ENCODE results near the gene SLC25A24. TPM values are rescaled to one million over a fixed set of nuclear protein-coding genes. Genes with fewer than 3 reads are reported as not detected.
"Not testable (repeated sequence)": the region's sequence is repeated elsewhere in the genome, so short reads cannot be mapped to it uniquely, and the experiment has no call there.

Gene SLC25A24
- total RNA-seq, 4 donors from 2014 or later = 30.5 to 108 (median 62.2) TPM

GRCh38 chr1:108214641-108215465 lies 14.7 kb upstream of the SLC25A24 start:
- H3K4me3 ChIP-seq, H3K36me3 ChIP-seq, H3K4me1 ChIP-seq, H3K27ac ChIP-seq, DNase-seq, H3K9me3 ChIP-seq, H3K27me3 ChIP-seq: not testable (repeated sequence)
- peak in 4 of 6 experiments; percentile 51 to 66 (median 57) for TF ChIP-seq CTCF (IDR thresholded peaks at IDR 0.05)

- no peak overlapping the region for H3K4me3 ChIP-seq
- H3K9me3 ChIP-seq = no peaks in the 10 kb centered on the region
- H3K27ac ChIP-seq = no peak overlapping the region
- H3K27me3 ChIP-seq = no peaks in the 10 kb centered on the region
- no peak for TF ChIP-seq POLR2A (IDR thresholded peaks at IDR 0.05)
- no peak for TF ChIP-seq CTCF (IDR thresholded peaks at IDR 0.05)
- no peak for DNase-seq
- no peaks in the 10 kb centered on the region for H3K36me3 ChIP-seq
- H3K4me1 ChIP-seq = no peaks in the 10 kb centered on the region
These were observed 10.9 kb upstream of the SLC25A24 start for GRCh38 chr1:108211014-108211413.

- TF ChIP-seq CTCF (IDR thresholded peaks at IDR 0.05) (no peak), POLR2A (IDR thresholded peaks at IDR 0.05) (no peak)
- Histone ChIP-seq H3K27ac (no peak overlapping the region), H3K27me3 (no peaks in the 10 kb centered on the region), H3K36me3 (no peaks in the 10 kb centered on the region), H3K4me1 (no peaks in the 10 kb centered on the region), H3K4me3 (no peak overlapping the region), H3K9me3 (no peaks in the 10 kb centered on the region)
- no peak for DNase-seq
These were observed 9.4 kb upstream of the SLC25A24 start for GRCh38 chr1:108209456-108210108.

- Histone ChIP-seq H3K4me1 (no peaks in the 10 kb centered on the region), H3K36me3 (no peaks in the 10 kb centered on the region), H3K27ac (no peak overlapping the region), H3K4me3 (no peak overlapping the region), H3K9me3 (no peaks in the 10 kb centered on the region), H3K27me3 (no peaks in the 10 kb centered on the region)
- no peak for DNase-seq
- TF ChIP-seq POLR2A (IDR thresholded peaks at IDR 0.05) = no peak
These were observed 8.7 kb upstream of the SLC25A24 start for GRCh38 chr1:108208724-108209446.

GRCh38 chr1:108203582-108203981 lies 3.4 kb upstream of the SLC25A24 start:
- H3K27ac ChIP-seq, H3K36me3 ChIP-seq, H3K4me3 ChIP-seq, H3K27me3 ChIP-seq, H3K9me3 ChIP-seq, DNase-seq: not testable (repeated sequence)
- H3K4me1 ChIP-seq = peaks cover 0 to 13% (median 4%) of the 10 kb centered on the region in 4 donors

- peaks cover 0 to 29% (median 6%) of the 10 kb centered on the region in 4 donors for H3K4me1 ChIP-seq
- no peak for TF ChIP-seq CTCF (IDR thresholded peaks at IDR 0.05)
- TF ChIP-seq POLR2A (IDR thresholded peaks at IDR 0.05) = no peak
- H3K27ac ChIP-seq = no peak overlapping the region
- no peaks in the 10 kb centered on the region for H3K27me3 ChIP-seq
- no peaks in the 10 kb centered on the region for H3K9me3 ChIP-seq
- no peak overlapping the region for H3K4me3 ChIP-seq
- DNase-seq = no peak
- no peaks in the 10 kb centered on the region for H3K36me3 ChIP-seq
These were observed 1.5 kb upstream of the SLC25A24 start for GRCh38 chr1:108201687-108202086.
